Measurements from ENCODE around the gene MAML1.
"Not testable (repeated sequence)": the region's sequence is repeated elsewhere in the genome, so short reads cannot be mapped to it uniquely, and the experiment has no call there.

Gene MAML1

DNA sequence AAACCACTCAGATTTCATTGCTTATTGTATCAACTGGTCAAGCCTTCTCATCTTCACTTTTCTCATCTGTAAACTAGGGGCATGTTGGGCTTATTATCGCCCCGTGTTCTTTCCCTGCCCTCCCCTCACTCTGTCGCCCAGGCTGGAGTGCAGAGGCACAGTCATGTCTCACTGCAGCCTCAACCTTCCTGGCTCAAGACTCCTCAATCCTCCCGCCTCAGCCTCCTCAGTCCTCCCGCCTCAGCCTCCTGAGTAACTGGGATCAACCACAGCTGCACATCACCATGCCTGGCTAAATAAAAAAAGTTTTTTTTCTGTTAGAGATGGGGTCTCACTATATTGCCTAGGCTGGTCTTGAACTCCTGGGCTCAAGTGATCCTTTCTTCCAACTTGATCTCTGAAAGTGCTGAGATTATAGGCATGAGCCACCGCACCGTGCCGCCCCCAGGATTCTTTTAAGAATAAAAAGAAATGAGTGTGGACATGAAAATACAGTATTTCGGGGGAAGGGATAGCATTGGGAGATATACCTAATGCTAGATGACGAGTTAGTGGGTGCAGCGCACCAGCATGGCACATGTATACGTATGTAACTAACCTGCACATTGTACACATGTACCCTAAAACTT is 2.0 kb downstream of the MAML1 start:
- no peak for DNase-seq

- no peak for DNase-seq
These were observed 6.1 kb downstream of the MAML1 start for GRCh38 chr5:179738742-179739141.

- not testable (repeated sequence) for DNase-seq
These were observed 11.5 kb downstream of the MAML1 start for GRCh38 chr5:179744106-179744505.

GRCh38 chr5:179746872-179747271 is 14.2 kb downstream of the MAML1 start:
- no peak for DNase-seq

- DNase-seq, result no peak
These were observed 15.2 kb downstream of the MAML1 start for GRCh38 chr5:179747811-179748210.

- no peak for DNase-seq
These were observed 17.4 kb downstream of the MAML1 start for GRCh38 chr5:179749857-179750508.

- DNase-seq, result no peak
These were observed 21.3 kb downstream of the MAML1 start for GRCh38 chr5:179753971-179754370.

GRCh38 chr5:179755022-179755421 is 22.4 kb downstream of the MAML1 start:
- DNase-seq, result no peak

- DNase-seq, result no peak
These were observed 26.3 kb downstream of the MAML1 start for GRCh38 chr5:179758955-179759354.

DNA sequence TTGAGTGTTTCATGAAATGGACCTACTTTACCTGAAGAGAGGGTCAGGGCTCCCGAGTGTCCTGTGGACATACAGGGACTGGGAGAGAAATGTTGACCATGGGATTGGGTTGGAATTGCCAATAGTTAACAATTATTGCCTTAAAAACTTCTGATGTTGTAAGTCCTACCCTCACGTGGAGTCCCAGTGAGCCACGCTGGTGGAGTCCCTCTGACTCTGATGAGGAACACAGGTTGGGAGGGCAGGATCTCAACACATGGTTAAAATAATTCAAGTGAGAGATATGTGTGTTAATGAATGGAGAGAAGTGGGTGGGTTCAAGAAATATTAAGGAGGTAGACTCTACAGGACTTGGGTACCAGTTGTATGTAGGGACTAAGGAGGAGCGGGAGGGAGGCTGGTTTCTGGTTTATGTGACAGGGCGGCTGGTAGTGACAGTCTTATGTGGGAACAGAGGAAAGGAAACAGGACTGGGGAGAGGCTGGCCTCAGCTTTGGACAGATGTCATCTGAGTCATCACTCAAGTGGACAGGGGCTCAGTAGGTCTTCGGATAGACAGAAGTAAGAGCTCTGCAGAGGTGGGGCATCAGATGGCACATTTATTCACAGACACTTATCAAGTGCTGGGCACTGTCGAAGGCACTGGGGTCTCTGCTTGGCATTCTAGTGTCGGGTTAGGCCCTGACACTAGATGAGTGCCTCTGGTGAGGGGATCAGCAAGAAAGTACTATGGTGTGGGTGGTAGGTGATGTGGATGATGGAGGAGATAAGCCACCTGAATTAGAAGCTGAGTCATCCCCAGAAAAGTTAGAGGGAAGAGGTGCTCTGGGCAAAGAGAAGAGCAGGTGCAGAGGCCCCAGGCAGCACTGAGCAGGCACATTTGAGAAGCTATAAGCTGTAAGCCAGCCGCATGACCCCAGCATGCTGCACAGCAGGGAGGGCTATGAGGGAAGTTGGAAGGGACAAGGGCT is 27.2 kb downstream of the MAML1 start:
- DNase-seq, result no peak

DNA sequence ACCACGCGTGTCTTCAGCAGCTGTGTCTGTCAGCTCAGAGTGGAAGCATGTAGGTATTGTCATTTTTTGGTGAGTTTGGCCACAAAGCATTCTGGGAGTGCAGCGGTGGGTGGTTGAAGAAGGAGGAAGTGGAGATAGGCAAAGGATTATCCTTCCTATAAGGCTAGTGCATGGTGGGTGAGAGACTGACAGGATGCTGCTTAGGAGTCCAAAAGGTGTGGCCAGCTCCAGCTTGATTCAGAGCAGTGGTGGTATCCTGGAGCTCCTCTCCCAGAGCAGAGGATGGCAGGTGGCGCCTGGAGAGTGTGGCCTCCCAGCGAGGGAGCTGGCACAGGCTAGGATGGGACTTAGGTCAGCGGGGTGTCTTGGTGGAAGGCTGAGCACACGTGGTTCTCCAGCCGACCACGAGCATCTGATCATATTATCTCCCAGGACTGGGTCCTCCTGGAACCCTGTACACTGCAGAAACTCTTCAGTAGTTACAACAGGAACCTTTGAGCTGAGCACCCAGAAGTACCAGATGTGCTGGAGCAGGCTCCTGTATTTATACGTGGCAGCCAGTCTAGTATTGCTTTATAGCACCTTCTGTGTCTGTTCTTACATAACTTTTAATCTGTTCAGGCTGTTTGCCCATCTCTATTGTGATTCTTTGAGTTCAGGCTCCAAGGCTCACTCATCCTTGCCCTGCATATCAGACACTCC is 29.6 kb downstream of the MAML1 start:
- DNase-seq, result no peak

GRCh38 chr5:179762781-179763176 is 30.2 kb downstream of the MAML1 start:
- no peak for DNase-seq

GRCh38 chr5:179763215-179763945 is 30.8 kb downstream of the MAML1 start:
- DNase-seq, result peak; percentile 77

- DNase-seq, result no peak
These were observed 31.4 kb downstream of the MAML1 start for GRCh38 chr5:179764056-179764455.

DNA sequence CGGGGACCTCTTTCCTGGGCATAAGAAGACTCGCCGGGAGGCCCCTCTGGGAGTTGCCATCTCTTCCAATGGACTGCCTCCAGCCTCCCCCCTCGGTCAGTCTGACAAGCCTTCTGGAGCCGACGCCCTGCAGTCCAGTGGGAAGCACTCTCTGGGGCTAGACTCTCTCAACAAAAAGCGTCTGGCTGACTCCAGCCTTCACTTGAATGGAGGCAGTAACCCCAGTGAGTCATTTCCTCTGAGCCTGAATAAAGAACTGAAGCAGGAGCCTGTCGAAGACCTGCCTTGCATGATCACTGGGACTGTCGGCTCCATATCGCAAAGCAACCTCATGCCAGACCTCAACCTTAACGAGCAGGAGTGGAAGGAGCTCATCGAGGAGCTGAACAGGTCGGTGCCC is 32.8 kb downstream of the MAML1 start:
- peak; percentile 18 for DNase-seq

- DNase-seq, result no peak
These were observed 33.6 kb downstream of the MAML1 start for GRCh38 chr5:179766021-179766725.

GRCh38 chr5:179766726-179767455 is 34.3 kb downstream of the MAML1 start:
- no peak for DNase-seq

GRCh38 chr5:179767496-179768100 is 35.0 kb downstream of the MAML1 start:
- no peak for DNase-seq

DNA sequence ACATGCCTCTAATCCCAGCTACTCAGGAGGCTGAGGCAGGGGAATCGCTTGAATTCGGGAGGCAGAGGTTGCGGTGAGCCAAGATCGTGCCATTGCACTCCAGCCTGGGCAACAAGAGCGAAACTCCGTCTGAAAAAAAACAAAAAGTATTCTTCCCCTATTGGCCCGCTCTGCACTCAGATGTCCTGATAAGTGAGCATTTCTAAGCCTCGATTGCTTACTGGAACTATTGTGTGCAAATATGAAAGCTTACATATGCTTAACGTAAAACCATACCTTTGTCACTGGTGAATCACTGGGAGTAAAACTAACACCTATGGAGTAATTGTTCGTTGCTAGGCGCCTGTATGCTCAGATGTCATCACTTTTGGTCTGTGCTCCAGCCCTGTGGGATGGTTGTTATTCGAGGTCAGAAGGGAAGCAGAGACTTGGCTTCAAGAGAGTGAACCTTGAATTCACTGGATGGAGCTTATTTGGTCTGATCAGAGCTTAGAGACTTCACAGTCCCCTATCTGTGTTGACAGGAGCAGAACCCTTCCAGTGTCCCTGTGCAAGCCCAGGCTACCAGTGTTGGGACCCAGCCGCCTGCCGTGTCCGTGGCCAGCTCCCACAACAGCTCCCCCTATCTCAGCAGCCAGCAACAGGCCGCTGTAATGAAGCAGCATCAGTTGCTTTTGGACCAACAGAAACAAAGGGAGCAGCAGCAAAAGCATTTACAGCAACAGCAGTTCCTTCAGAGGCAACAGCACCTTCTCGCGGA is 35.9 kb downstream of the MAML1 start:
- no peak for DNase-seq

DNA sequence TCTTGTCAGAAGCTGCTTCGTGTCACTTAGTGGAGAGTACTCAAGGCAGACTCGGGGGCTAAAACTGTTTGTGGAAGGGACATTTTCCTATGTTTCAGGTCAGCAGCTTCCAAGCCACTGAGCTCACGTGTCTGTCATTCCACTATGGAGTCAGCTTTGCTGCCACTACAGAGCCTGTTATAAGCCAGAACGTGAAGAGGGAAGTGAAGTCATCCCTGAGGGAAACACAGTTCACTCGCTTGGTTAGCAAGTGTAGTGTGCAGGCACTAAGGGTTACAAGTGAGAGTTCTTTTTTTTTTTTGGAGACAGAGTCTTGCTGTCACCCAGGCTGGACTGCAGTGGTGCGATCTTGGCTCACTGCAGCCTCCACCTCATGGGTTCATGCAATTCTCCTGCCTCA is 36.6 kb downstream of the MAML1 start:
- DNase-seq, result no peak
